ENCODE measurements around the gene AOC3. TPM values are rescaled to one million over a fixed set of nuclear protein-coding genes. Genes with fewer than 3 reads are reported as not detected.

The AOC3 gene
- polyA plus RNA-seq, 1 donor (not counting 4 experiments of a cell fraction or from before 2014, with no cell fraction given) = 0.22 TPM

- Histone ChIP-seq H3K4me3 (ENCODE audit: control insufficient read depth in 2 of 3, extremely low read depth in 1 of 3, insufficient read depth in 2 of 3, low read depth in 1 of 3, low read length in 3 of 3) (no peak overlapping the region), H3K27me3 (ENCODE audit: control insufficient read depth, extremely low read depth, insufficient read depth, low read length) (no peaks in the 10 kb centered on the region), H3K36me3 (ENCODE audit: control insufficient read depth in 2 of 2, extremely low read depth in 1 of 2, insufficient read depth in 2 of 2, low read length in 2 of 2) (no peaks in the 10 kb centered on the region), H4K20me1 (ENCODE audit: control insufficient read depth, extremely low read depth, insufficient read depth, low read length) (no peaks in the 10 kb centered on the region), H3K4me2 (ENCODE audit: control insufficient read depth, extremely low read depth, insufficient read depth, low read depth, low read length) (no peak overlapping the region), H2AFZ (ENCODE audit: control insufficient read depth, low read length) (no peak overlapping the region), H3K9me3 (ENCODE audit: control insufficient read depth, low read depth, low read length) (no peaks in the 10 kb centered on the region), H3K9ac (ENCODE audit: control insufficient read depth, extremely low read depth, insufficient read depth, low read length) (no peak overlapping the region), H3K27ac (ENCODE audit: control insufficient read depth, insufficient read depth, low read length) (no peak overlapping the region), H3K4me1 (ENCODE audit: control insufficient read depth, extremely low read depth, insufficient read depth, low read length) (peaks cover 12% of the 10 kb centered on the region), H3K79me2 (ENCODE audit: control insufficient read depth, insufficient read depth, low read length) (peaks cover 15% of the 10 kb centered on the region), H3K9me1 (ENCODE audit: control insufficient read depth, extremely low read depth, insufficient read depth, low read length) (no peaks in the 10 kb centered on the region)
- no peak for DNase-seq (ENCODE audit: low read depth, low spot score)
- FAIRE-seq = no peak
- TF ChIP-seq, protein P1, sequence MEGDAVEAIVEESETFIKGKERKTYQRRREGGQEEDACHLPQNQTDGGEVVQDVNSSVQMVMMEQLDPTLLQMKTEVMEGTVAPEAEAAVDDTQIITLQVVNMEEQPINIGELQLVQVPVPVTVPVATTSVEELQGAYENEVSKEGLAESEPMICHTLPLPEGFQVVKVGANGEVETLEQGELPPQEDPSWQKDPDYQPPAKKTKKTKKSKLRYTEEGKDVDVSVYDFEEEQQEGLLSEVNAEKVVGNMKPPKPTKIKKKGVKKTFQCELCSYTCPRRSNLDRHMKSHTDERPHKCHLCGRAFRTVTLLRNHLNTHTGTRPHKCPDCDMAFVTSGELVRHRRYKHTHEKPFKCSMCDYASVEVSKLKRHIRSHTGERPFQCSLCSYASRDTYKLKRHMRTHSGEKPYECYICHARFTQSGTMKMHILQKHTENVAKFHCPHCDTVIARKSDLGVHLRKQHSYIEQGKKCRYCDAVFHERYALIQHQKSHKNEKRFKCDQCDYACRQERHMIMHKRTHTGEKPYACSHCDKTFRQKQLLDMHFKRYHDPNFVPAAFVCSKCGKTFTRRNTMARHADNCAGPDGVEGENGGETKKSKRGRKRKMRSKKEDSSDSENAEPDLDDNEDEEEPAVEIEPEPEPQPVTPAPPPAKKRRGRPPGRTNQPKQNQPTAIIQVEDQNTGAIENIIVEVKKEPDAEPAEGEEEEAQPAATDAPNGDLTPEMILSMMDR (optimal IDR thresholded peaks at IDR 0.05 in 1 of 3, IDR thresholded peaks at IDR 0.05 in 1 of 3, conservative IDR thresholded peaks at IDR 0.05 in 1 of 3; ENCODE audit: extremely low read depth in 1 of 3, insufficient read depth in 2 of 3, low read length in 3 of 3) = no peak
- TF ChIP-seq EZH2 (IDR thresholded peaks at IDR 0.05; ENCODE audit: low read length) = no peak
- dilution Hi-C loops (cut with MboI; ENCODE audit: extremely low pct_ligation_motif_present, low sequenced_read_pairs) = loop anchor here (25.0 kb wide), 1 partner anchor 110 kb away; no protein-coding TSS in a partner anchor
Measured at GRCh38 chr17:42827472-42827871, 23.5 kb upstream of the AOC3 start.

GRCh38 chr17:42830971-42831370 lies 20.0 kb upstream of the AOC3 start:
- H4K20me1 ChIP-seq (ENCODE audit: control insufficient read depth, extremely low read depth, insufficient read depth, low read length) = no peaks in the 10 kb centered on the region
- TF ChIP-seq, protein P1 (optimal IDR thresholded peaks at IDR 0.05 in 1 of 3, IDR thresholded peaks at IDR 0.05 in 1 of 3, conservative IDR thresholded peaks at IDR 0.05 in 1 of 3; ENCODE audit: extremely low read depth in 1 of 3, insufficient read depth in 2 of 3, low read length in 3 of 3) = no peak
- TF ChIP-seq EZH2 (IDR thresholded peaks at IDR 0.05; ENCODE audit: low read length) = no peak
- H3K79me2 ChIP-seq (ENCODE audit: control insufficient read depth, insufficient read depth, low read length) = peaks cover 29% of the 10 kb centered on the region
- no peak overlapping the region for H3K9ac ChIP-seq (ENCODE audit: control insufficient read depth, extremely low read depth, insufficient read depth, low read length)
- H3K9me3 ChIP-seq (ENCODE audit: control insufficient read depth, low read depth, low read length) = no peaks in the 10 kb centered on the region
- H3K36me3 ChIP-seq (ENCODE audit: control insufficient read depth in 2 of 2, extremely low read depth in 1 of 2, insufficient read depth in 2 of 2, low read length in 2 of 2) = peaks cover 3 to 8% of the 10 kb centered on the region in 2 experiments
- H3K4me2 ChIP-seq (ENCODE audit: control insufficient read depth, extremely low read depth, insufficient read depth, low read depth, low read length) = no peak overlapping the region
- H3K27me3 ChIP-seq (ENCODE audit: control insufficient read depth, extremely low read depth, insufficient read depth, low read length) = no peaks in the 10 kb centered on the region
- peaks cover 19% of the 10 kb centered on the region for H3K4me1 ChIP-seq (ENCODE audit: control insufficient read depth, extremely low read depth, insufficient read depth, low read length)
- H2AFZ ChIP-seq (ENCODE audit: control insufficient read depth, low read length) = no peak overlapping the region
- H3K27ac ChIP-seq (ENCODE audit: control insufficient read depth, insufficient read depth, low read length) = no peak overlapping the region
- DNase-seq (ENCODE audit: low read depth, low spot score) (no peak), FAIRE-seq (no peak)
- H3K9me1 ChIP-seq (ENCODE audit: control insufficient read depth, extremely low read depth, insufficient read depth, low read length) = no peaks in the 10 kb centered on the region
- no peak overlapping the region for H3K4me3 ChIP-seq (ENCODE audit: control insufficient read depth in 2 of 3, extremely low read depth in 1 of 3, insufficient read depth in 2 of 3, low read depth in 1 of 3, low read length in 3 of 3)
- dilution Hi-C loops (cut with MboI; ENCODE audit: extremely low pct_ligation_motif_present, low sequenced_read_pairs) = loop anchor here (25.0 kb wide), 1 partner anchor 106 kb away; no protein-coding TSS in a partner anchor

Measured in keratinocyte (primary cell).